IMR-90 (cell line): ENCODE results near the gene AUTS2.

Experiments used
- CEBPB ChIP-seq: IDR thresholded peaks from 2 replicates; pipeline ENCODE4 v1.6.1; 2012; ENCODE audit warnings: low read depth, low read length, improper control_type of control experiment
- POLR2A ChIP-seq: IDR thresholded peaks from 2 replicates; pipeline ENCODE4 v1.6.1; 2012; ENCODE audit warnings: mild to moderate bottlenecking, low read depth, low read length
- RAD21 ChIP-seq: IDR thresholded peaks from 2 replicates; pipeline ENCODE4 v1.6.1; 2012; ENCODE audit warnings: low read length, improper control_type of control experiment
- RCOR1 ChIP-seq: IDR thresholded peaks from 2 replicates; pipeline ENCODE4 v1.6.1; 2012; ENCODE audit warnings: mild to moderate bottlenecking, low read length, improper control_type of control experiment; ENCODE audit not compliant: insufficient replicate concordance
- USF2 ChIP-seq: fragments of 150-350 bp; IDR thresholded peaks from 2 replicates; pipeline ENCODE4 v1.6.1; 2017; ENCODE audit warnings: mild to moderate bottlenecking, antibody characterized with exemption, low read length, low read depth
- TF ChIP-seq, protein P1 (sequence below): conservative IDR thresholded peaks from 2 replicates; pipeline ENCODE4 v1.5.1; 2012; ENCODE audit warnings: mild to moderate bottlenecking, low read depth, low read length, improper control_type of control experiment

DNA sequence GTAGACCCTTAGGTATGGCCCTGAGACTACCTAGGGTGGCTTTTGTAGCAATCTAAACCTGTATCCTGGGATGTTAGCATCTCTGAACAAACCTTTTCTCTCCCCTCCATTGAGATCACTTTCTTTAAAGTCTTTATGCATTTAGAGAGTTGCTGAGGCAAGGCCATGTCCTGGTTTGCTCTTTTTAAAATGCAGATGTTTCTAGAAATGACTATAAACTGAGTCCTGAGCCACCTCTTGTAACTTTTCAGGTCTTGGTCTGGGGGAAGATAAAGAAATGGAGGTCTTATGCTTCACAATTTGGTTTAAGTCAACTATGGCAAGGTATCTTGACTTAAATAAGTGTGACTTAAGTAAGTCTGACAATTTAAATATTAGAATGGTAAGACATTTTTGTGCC is 78.0 kb downstream of the AUTS2 start:
- TF ChIP-seq, protein P1, sequence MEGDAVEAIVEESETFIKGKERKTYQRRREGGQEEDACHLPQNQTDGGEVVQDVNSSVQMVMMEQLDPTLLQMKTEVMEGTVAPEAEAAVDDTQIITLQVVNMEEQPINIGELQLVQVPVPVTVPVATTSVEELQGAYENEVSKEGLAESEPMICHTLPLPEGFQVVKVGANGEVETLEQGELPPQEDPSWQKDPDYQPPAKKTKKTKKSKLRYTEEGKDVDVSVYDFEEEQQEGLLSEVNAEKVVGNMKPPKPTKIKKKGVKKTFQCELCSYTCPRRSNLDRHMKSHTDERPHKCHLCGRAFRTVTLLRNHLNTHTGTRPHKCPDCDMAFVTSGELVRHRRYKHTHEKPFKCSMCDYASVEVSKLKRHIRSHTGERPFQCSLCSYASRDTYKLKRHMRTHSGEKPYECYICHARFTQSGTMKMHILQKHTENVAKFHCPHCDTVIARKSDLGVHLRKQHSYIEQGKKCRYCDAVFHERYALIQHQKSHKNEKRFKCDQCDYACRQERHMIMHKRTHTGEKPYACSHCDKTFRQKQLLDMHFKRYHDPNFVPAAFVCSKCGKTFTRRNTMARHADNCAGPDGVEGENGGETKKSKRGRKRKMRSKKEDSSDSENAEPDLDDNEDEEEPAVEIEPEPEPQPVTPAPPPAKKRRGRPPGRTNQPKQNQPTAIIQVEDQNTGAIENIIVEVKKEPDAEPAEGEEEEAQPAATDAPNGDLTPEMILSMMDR: no peak
- no peak for TF ChIP-seq POLR2A
- no peak for TF ChIP-seq RCOR1
- TF ChIP-seq USF2: no peak
- TF ChIP-seq RAD21: no peak
- no peak for TF ChIP-seq CEBPB
